Fibroblast of lung (primary cell): ENCODE measurements around the gene METAP1D. TPM values are rescaled to one million over a fixed set of nuclear protein-coding genes. Genes with fewer than 3 reads are reported as not detected.

Source experiments
- DNase-seq, 2 donors: peaks; one replicate each; pipeline versions ENCODE4 v3.0.0 to v3.0.0-alpha.2; 2010; ENCODE audit warnings: low read depth in 2 of 2
- H2AFZ ChIP-seq: 2 replicates; pipeline ENCODE4 v1.5.1; 2012; ENCODE audit warnings: low read length, control low read depth, inconsistent platforms
- H3K27ac ChIP-seq: 2 replicates; pipeline ENCODE4 v1.5.1; 2011; ENCODE audit warnings: low read length, control low read depth; ENCODE audit not compliant: insufficient read depth
- H3K27me3 ChIP-seq: 2 replicates; pipeline ENCODE4 v1.5.1; 2011; ENCODE audit warnings: mild to moderate bottlenecking, low read length; ENCODE audit not compliant: control insufficient read depth, insufficient read depth
- H3K36me3 ChIP-seq: 2 replicates; pipeline ENCODE4 v1.5.1; 2011; ENCODE audit warnings: low read length; ENCODE audit not compliant: control insufficient read depth, insufficient read depth
- H3K4me1 ChIP-seq: 2 replicates; pipeline ENCODE4 v1.5.1; 2011; ENCODE audit warnings: low read length; ENCODE audit not compliant: control insufficient read depth, insufficient read depth; ENCODE audit errors: extremely low read depth
- H3K4me2 ChIP-seq: 2 replicates; pipeline ENCODE4 v1.5.1; 2011; ENCODE audit warnings: low read length, control low read depth; ENCODE audit not compliant: insufficient read depth; ENCODE audit errors: extremely low read depth
- H3K4me3 ChIP-seq, 4 experiments: fragments of 200-600 bp in 1 of 4; sonication (generic) in 1 of 4; replicated peaks in 1 of 4; 2 replicates each; pipeline ENCODE4 v1.5.1; 2011 to 2016; ENCODE audit warnings: low read length in 4 of 4, low read depth in 3 of 4, mild to moderate bottlenecking in 3 of 4, control low read depth in 2 of 4, inconsistent platforms in 1 of 4, mixed read lengths in 1 of 4; ENCODE audit not compliant: insufficient read depth in 1 of 4; ENCODE audit errors: control extremely low read depth in 1 of 4
- H3K79me2 ChIP-seq: 2 replicates; pipeline ENCODE4 v1.5.1; 2012; ENCODE audit warnings: mild to moderate bottlenecking, low read length, inconsistent platforms; ENCODE audit not compliant: control insufficient read depth, insufficient read depth
- H3K9ac ChIP-seq: 2 replicates; pipeline ENCODE4 v1.5.1; 2011; ENCODE audit warnings: mild to moderate bottlenecking, low read length, control low read depth; ENCODE audit not compliant: insufficient read depth
- H3K9me3 ChIP-seq: 2 replicates; pipeline ENCODE4 v1.5.1; 2012; ENCODE audit warnings: low read depth, low read length; ENCODE audit not compliant: control insufficient read depth, insufficient read depth
- H4K20me1 ChIP-seq: 2 replicates; pipeline ENCODE4 v1.5.1; 2011; ENCODE audit warnings: low read length; ENCODE audit not compliant: control insufficient read depth, insufficient read depth; ENCODE audit errors: extremely low read depth
- EZH2 ChIP-seq: IDR thresholded peaks from 2 replicates; pipeline ENCODE4 v1.5.1; 2012; ENCODE audit warnings: low read length, control low read depth, mild to moderate bottlenecking; ENCODE audit errors: missing control alignments
- polyA plus RNA-seq, 2 donors: library from polyadenylated mRNA; depleted of rRNA in 1 of 2; stranded (reverse) in 1 of 2; unstranded in 1 of 2; fragments of >200 nt; gene quantifications; 2 replicates each; pipeline ENCODE4 v1.2.1, GENCODE V29; 2011 to 2012; ENCODE audit warnings: missing spikeins in 1 of 2
- total RNA-seq: library from RNA; depleted of rRNA; stranded (reverse); fragments of >200 nt; gene quantifications from 2 replicates; pipeline ENCODE4 v1.2.1, GENCODE V29; 2014
- TF ChIP-seq, protein P1 (sequence below), 2 donors: IDR thresholded peaks in 1 of 2; conservative IDR thresholded peaks in 1 of 2; 1 replicate in 1 of 2; 2 replicates in 1 of 2; pipeline ENCODE4 v1.5.1; 2011 to 2012; ENCODE audit warnings: low read length in 2 of 2, control low read depth in 1 of 2, inconsistent platforms in 1 of 2, low read depth in 1 of 2, mild to moderate bottlenecking in 1 of 2

METAP1D gene
- total and polyA plus RNA-seq, 2 donors (not counting 1 experiment from before 2014, with no cell fraction given) = 6.7 to 6.8 TPM

DNA sequence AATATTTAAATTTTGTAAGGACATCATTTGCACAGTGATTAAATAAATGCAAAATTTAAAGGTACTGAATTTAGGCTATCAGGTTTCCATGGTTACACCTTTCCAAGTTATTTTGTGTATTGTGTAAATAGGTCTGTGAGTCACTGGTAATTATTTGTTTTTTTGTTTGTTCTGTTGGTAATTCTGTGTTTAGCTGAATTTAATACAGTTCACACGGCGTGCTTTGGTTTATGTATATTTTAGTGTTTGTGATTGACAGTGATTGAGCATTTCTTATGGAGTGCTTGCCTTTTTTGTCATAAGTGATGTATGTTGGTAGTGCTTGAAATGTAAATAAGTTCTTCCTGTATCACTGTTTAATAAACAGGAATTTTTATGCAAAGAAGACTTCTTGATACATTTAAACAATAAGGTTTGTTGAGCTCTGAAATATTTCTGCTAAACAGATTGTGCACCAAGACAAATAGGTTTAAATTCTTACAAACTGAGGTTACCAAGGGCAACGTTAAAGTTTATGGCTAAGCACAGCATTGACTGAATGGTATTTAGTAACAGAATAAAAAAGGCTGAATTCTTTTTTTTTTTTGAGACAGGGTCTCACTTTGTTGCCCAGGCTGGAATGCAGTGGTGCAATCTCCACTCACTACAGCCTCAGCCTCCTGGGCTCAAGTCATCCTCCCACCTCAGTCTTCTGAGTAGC lies 47.3 kb downstream of the METAP1D start:
- Histone ChIP-seq H3K4me1 (no peaks in the 10 kb centered on the region), H3K27ac (no peak overlapping the region), H3K27me3 (no peaks in the 10 kb centered on the region), H2AFZ (no peak overlapping the region), H3K36me3 (no peaks in the 10 kb centered on the region), H3K4me3 (no peak overlapping the region), H3K79me2 (no peaks in the 10 kb centered on the region), H3K9ac (no peak overlapping the region), H3K9me3 (no peaks in the 10 kb centered on the region), H4K20me1 (no peaks in the 10 kb centered on the region), H3K4me2 (no peak overlapping the region)
- no peak for DNase-seq
- TF ChIP-seq EZH2 = no peak
- TF ChIP-seq, protein P1, sequence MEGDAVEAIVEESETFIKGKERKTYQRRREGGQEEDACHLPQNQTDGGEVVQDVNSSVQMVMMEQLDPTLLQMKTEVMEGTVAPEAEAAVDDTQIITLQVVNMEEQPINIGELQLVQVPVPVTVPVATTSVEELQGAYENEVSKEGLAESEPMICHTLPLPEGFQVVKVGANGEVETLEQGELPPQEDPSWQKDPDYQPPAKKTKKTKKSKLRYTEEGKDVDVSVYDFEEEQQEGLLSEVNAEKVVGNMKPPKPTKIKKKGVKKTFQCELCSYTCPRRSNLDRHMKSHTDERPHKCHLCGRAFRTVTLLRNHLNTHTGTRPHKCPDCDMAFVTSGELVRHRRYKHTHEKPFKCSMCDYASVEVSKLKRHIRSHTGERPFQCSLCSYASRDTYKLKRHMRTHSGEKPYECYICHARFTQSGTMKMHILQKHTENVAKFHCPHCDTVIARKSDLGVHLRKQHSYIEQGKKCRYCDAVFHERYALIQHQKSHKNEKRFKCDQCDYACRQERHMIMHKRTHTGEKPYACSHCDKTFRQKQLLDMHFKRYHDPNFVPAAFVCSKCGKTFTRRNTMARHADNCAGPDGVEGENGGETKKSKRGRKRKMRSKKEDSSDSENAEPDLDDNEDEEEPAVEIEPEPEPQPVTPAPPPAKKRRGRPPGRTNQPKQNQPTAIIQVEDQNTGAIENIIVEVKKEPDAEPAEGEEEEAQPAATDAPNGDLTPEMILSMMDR (conservative IDR thresholded peaks at IDR 0.05 in 1 of 2, IDR thresholded peaks at IDR 0.05 in 1 of 2; ENCODE audit: low read depth in 1 of 2, low read length in 2 of 2) = no peak

DNA sequence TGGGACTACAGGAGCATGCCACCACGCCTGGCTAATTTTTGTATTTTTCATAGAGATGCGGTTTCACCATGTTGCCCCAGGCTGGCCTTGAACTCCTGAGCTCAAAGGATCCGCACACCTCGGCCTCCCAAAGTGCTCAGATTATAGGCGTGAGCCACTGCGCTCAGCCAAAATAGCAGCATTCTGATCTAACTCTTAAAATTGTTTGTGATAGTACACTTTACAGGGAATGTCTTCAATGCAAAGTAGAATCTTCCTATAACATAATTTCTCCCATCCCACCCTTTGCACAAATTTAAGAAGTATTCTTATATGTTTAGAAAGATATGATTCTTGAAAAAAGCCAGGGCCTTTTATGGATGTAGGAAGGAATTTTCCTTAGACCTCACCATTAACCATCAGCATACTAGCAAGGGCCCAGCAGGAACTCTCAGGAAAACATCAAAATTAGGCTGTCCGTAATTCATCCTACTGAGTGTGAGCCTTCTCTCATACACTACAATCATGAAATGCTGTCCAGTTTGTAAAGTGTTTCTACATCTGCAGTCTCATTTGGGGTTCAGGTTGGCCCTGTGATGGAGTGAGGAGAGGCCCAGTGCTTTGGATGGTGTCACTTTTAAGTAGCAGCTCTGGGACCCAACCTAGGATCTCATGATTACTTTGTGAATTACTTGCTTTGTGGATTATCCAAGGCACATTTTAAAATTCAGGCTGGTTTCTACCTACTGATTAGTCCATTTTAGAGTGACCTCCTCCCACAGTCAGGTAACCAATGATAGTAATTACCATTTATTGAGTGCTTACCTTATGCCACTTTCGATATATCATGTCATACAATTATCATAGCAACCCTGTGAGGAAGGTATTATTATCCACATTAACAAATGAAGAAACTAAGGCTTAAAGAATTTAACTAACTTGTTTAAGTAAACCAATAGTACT lies 48.1 kb downstream of the METAP1D start:
- no peak overlapping the region for H3K9ac ChIP-seq
- H3K27me3 ChIP-seq = no peaks in the 10 kb centered on the region
- H2AFZ ChIP-seq = no peak overlapping the region
- no peaks in the 10 kb centered on the region for H3K79me2 ChIP-seq
- H4K20me1 ChIP-seq = no peaks in the 10 kb centered on the region
- no peaks in the 10 kb centered on the region for H3K4me1 ChIP-seq
- H3K4me3 ChIP-seq = no peak overlapping the region
- no peak for DNase-seq
- H3K4me2 ChIP-seq = no peak overlapping the region
- H3K36me3 ChIP-seq = no peaks in the 10 kb centered on the region
- TF ChIP-seq, protein P1 (conservative IDR thresholded peaks at IDR 0.05 in 1 of 2, IDR thresholded peaks at IDR 0.05 in 1 of 2; ENCODE audit: low read depth in 1 of 2, low read length in 2 of 2) = no peak
- no peak for TF ChIP-seq EZH2
- no peaks in the 10 kb centered on the region for H3K9me3 ChIP-seq
- H3K27ac ChIP-seq = no peak overlapping the region
